ENCODE results near the gene PCDHGA12.

GRCh38 chr5:141427783-141428426 is 2.4 kb upstream of the PCDHGA12 start:
- TF ChIP-seq GATA2 (IDR thresholded peaks at IDR 0.05; ENCODE audit: low read depth, low read length), result no peak
- TF ChIP-seq GATA3 (IDR thresholded peaks at IDR 0.05; ENCODE audit: low read depth, low read length), result no peak
